ENCODE data around the gene MAGI1. TPM values are rescaled to one million over a fixed set of nuclear protein-coding genes. Genes with fewer than 3 reads are reported as not detected.

The MAGI1 gene
- total and polyA plus RNA-seq, 7 donors: 10.2 to 54.0 (median 29.8) TPM

- Histone ChIP-seq H3K36me3 (no peaks in the 10 kb centered on the region), H3K4me1 (peaks cover 0 to 15% (median 9%) of the 10 kb centered on the region in 4 donors), H3K27me3 (no peaks in the 10 kb centered on the region), H3K27ac (peak overlapping the region in 1 of 4 donors; percentile 19), H3K4me3 (no peak overlapping the region), H3K9me3 (no peaks in the 10 kb centered on the region)
- TF ChIP-seq POLR2A (IDR thresholded peaks at IDR 0.05) (no peak), EP300 (IDR thresholded peaks at IDR 0.05) (no peak), POLR2AphosphoS5 (IDR thresholded peaks at IDR 0.05) (no peak)
- TF ChIP-seq, protein P1, sequence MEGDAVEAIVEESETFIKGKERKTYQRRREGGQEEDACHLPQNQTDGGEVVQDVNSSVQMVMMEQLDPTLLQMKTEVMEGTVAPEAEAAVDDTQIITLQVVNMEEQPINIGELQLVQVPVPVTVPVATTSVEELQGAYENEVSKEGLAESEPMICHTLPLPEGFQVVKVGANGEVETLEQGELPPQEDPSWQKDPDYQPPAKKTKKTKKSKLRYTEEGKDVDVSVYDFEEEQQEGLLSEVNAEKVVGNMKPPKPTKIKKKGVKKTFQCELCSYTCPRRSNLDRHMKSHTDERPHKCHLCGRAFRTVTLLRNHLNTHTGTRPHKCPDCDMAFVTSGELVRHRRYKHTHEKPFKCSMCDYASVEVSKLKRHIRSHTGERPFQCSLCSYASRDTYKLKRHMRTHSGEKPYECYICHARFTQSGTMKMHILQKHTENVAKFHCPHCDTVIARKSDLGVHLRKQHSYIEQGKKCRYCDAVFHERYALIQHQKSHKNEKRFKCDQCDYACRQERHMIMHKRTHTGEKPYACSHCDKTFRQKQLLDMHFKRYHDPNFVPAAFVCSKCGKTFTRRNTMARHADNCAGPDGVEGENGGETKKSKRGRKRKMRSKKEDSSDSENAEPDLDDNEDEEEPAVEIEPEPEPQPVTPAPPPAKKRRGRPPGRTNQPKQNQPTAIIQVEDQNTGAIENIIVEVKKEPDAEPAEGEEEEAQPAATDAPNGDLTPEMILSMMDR (IDR thresholded peaks at IDR 0.05): no peak
- WGBS, 2 donors: 74 to 88% methylated on average over 6 of the region's 6 CpGs
- DNase-seq: no peak
- intact Hi-C loops (cut with DNase I): no loop called here
These were observed 708.6 kb downstream of the MAGI1 start for GRCh38 chr3:65330072-65330471.

DNA sequence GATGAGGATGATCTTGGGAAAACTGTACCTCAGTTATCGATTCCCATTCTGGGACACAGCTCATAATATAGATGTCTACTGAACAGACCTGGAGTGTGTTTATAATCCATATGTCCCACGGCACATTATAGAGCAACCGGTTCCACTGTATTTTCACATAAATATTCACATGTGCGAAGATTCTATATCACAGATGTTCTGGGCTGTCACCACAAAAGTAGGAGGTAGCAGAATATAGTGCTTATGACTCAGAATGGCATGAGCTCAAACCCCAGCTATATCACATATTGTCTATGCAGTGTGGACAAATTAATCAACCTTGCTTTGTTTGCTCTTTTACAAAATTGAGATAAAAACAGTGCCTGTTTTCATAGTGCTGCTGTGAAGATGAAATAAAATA, 710.6 kb downstream of the MAGI1 start:
- H3K4me1 ChIP-seq: no peaks in the 10 kb centered on the region
- no peak overlapping the region for H3K27ac ChIP-seq
- no peak for DNase-seq
- H3K9me3 ChIP-seq: no peaks in the 10 kb centered on the region
- TF ChIP-seq EP300 (IDR thresholded peaks at IDR 0.05) (no peak), POLR2AphosphoS5 (IDR thresholded peaks at IDR 0.05) (no peak), POLR2A (IDR thresholded peaks at IDR 0.05) (no peak)
- TF ChIP-seq, protein P1 (IDR thresholded peaks at IDR 0.05): no peak
- no peaks in the 10 kb centered on the region for H3K27me3 ChIP-seq
- intact Hi-C loops (cut with DNase I): no loop called here
- WGBS, 2 donors: 96 to 98% methylated on average over 4 of the region's 4 CpGs
- H3K36me3 ChIP-seq: no peaks in the 10 kb centered on the region
- no peak overlapping the region for H3K4me3 ChIP-seq

DNA sequence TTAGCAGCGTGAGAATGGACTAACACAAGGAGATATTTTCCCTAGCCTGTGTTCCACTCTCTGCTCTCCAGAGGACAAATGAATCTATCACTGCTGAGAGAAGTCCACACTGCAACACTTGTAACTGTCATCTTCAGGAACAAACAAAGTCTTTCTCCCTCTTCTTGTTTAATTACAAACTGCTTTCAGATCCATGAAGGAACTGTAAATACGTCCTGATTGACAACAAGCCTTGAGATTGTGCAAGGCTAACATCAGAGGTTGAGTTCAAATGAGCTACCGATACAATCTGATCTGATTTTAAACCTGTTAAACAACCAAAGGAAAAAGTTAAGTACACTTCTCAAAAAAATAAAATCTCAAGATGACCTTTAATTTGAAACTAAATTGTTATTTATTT, 712.1 kb downstream of the MAGI1 start:
- H3K27ac ChIP-seq: peak overlapping the region in 1 of 4 donors; percentile 34
- TF ChIP-seq EP300 (IDR thresholded peaks at IDR 0.05) (no peak), POLR2AphosphoS5 (IDR thresholded peaks at IDR 0.05) (no peak), POLR2A (IDR thresholded peaks at IDR 0.05) (no peak)
- TF ChIP-seq, protein P1 (IDR thresholded peaks at IDR 0.05): no peak
- H3K4me1 ChIP-seq: no peaks in the 10 kb centered on the region
- no peaks in the 10 kb centered on the region for H3K36me3 ChIP-seq
- no peak for DNase-seq
- WGBS, 2 donors: 82 to 84% methylated on average over 3 of the region's 3 CpGs
- H3K27me3 ChIP-seq: no peaks in the 10 kb centered on the region
- H3K4me3 ChIP-seq: no peak overlapping the region
- H3K9me3 ChIP-seq: no peaks in the 10 kb centered on the region
- intact Hi-C loops (cut with DNase I): no loop called here

- no peak for DNase-seq
- no peaks in the 10 kb centered on the region for H3K27me3 ChIP-seq
- intact Hi-C loops (cut with DNase I): no loop called here
- no peak overlapping the region for H3K4me3 ChIP-seq
- H3K9me3 ChIP-seq: peaks cover 0 to 5% (median 0%) of the 10 kb centered on the region in 4 donors
- 85 to 89% methylated on average over 7 of the region's 7 CpGs for WGBS, 2 donors
- H3K27ac ChIP-seq: no peak overlapping the region
- no peak for TF ChIP-seq POLR2AphosphoS5 (IDR thresholded peaks at IDR 0.05)
- TF ChIP-seq, protein P1 (IDR thresholded peaks at IDR 0.05): no peak
- no peak for TF ChIP-seq EP300 (IDR thresholded peaks at IDR 0.05)
- no peak for TF ChIP-seq POLR2A (IDR thresholded peaks at IDR 0.05)
- no peaks in the 10 kb centered on the region for H3K4me1 ChIP-seq
- no peaks in the 10 kb centered on the region for H3K36me3 ChIP-seq
These were observed 715.8 kb downstream of the MAGI1 start for GRCh38 chr3:65322910-65323309.

GRCh38 chr3:65318231-65318630, 720.5 kb downstream of the MAGI1 start:
- intact Hi-C loops (cut with DNase I): no loop called here
- no peaks in the 10 kb centered on the region for H3K27me3 ChIP-seq
- peaks cover 0 to 5% (median 2%) of the 10 kb centered on the region in 4 donors for H3K9me3 ChIP-seq
- no peaks in the 10 kb centered on the region for H3K4me1 ChIP-seq
- no peak overlapping the region for H3K27ac ChIP-seq
- no peak for DNase-seq
- no peaks in the 10 kb centered on the region for H3K36me3 ChIP-seq
- no peak for TF ChIP-seq EP300 (IDR thresholded peaks at IDR 0.05)
- no peak for TF ChIP-seq POLR2AphosphoS5 (IDR thresholded peaks at IDR 0.05)
- TF ChIP-seq POLR2A (IDR thresholded peaks at IDR 0.05): no peak
- TF ChIP-seq, protein P1 (IDR thresholded peaks at IDR 0.05): no peak
- no peak overlapping the region for H3K4me3 ChIP-seq
- WGBS, 2 donors: 94 to 95% methylated on average over 1 of the region's 1 CpG
